Right lobe of liver (tissue), 6 donors: ENCODE results near the gene RASAL2. TPM values are rescaled to one million over a fixed set of nuclear protein-coding genes. Genes with fewer than 3 reads are reported as not detected.

ENCODE experiments used
- ATAC-seq, 4 donors: fragments of 200-7000 bp; cut with Tn5 transposase; one replicate each; pipeline ENCODE4 v1.9.1; 2020; ENCODE audit warnings: mild to moderate bottlenecking in 4 of 4, moderate library complexity in 4 of 4
- DNase-seq, 3 donors: peaks; one replicate each; pipeline ENCODE4 v3.0.0-alpha.2; 2020
- H3K27ac ChIP-seq, 3 donors: fragments of 200-600 bp; one replicate each; pipeline ENCODE4 v1.8.0; 2022
- H3K27me3 ChIP-seq, 2 donors: fragments of 200-600 bp; one replicate each; pipeline ENCODE4 v1.8.0; 2022
- H3K36me3 ChIP-seq, 4 donors: fragments of 200-600 bp; sonication (generic) in 1 of 4; one replicate each; pipeline versions ENCODE4 v1.5.1 to v1.8.0; 2017 to 2022; ENCODE audit warnings: control low read depth in 1 of 4
- H3K4me1 ChIP-seq, 4 donors: fragments of 200-600 bp; sonication (generic) in 1 of 4; one replicate each; pipeline versions ENCODE4 v1.5.1 to v1.8.0; 2017 to 2022; ENCODE audit warnings: control low read depth in 1 of 4
- H3K4me3 ChIP-seq, 3 donors: fragments of 200-600 bp; one replicate each; pipeline ENCODE4 v1.8.0; 2022
- H3K9me3 ChIP-seq, 4 donors: fragments of 200-600 bp; sonication (generic) in 1 of 4; one replicate each; pipeline versions ENCODE4 v1.5.1 to v1.8.0; 2017 to 2022; ENCODE audit warnings: control low read depth in 1 of 4
- POLR2A ChIP-seq: fragments of 450-650 bp; IDR thresholded peaks from one replicate; pipeline ENCODE4 v1.6.1; 2017; ENCODE audit warnings: antibody characterized with exemption, mild to moderate bottlenecking
- WGBS: methylation state at CpG from one replicate; pipeline ENCODE4 v1.1.6; 2018; ENCODE audit warnings: low coverage, low lambda C conversion rate; ENCODE audit not compliant: insufficient coverage; ENCODE audit errors: missing lambda C conversion rate; 5-methylcytosine and 5-hydroxymethylcytosine counted together
- intact Hi-C, 2 donors: fragments of 100-400 bp; cut with DNase I; formaldehyde crosslinking; loops; one replicate each; pipeline versions ENCODE4 v1.11.2 to v1.14.1; 2022
- total RNA-seq, 6 experiments: library from RNA; depleted of rRNA in 2 of 6; stranded (reverse); fragments of >200 nt in 2 of 6; fragmentation: NEBNext Ultra II Directional in 3 of 6; extraction: Animal tissue kit (Norgen Biotek cat#: 25700) in 3 of 6; gene quantifications; one replicate each; pipeline versions ENCODE4 v1.1.0 to v1.2.4, GENCODE V29; 2016 to 2023
- TF ChIP-seq, protein P1 (sequence below), 4 donors: fragments of 200-600 bp in 3 of 4; fragments of 450-650 bp in 1 of 4; IDR thresholded peaks; one replicate each; pipeline versions ENCODE4 v1.5.1 to v1.8.0; 2016 to 2022; ENCODE audit warnings: antibody characterized with exemption in 4 of 4, mild to moderate bottlenecking in 2 of 4
- donor health status: DM: no; HTN: yes; CAD: no.
- donor health status: DM: no; HTN: no; CAD: no.
- donor health status: DM: no; HTN: no; CAD: no.
- donor health status: DM: no; HTN: yes; CAD: no.
- donor health status: DM: no; HTN: yes; CAD: no.

Gene RASAL2
- total RNA-seq, 6 experiments from 2014 or later, result 3.6 to 6.0 (median 5.2) TPM

DNA sequence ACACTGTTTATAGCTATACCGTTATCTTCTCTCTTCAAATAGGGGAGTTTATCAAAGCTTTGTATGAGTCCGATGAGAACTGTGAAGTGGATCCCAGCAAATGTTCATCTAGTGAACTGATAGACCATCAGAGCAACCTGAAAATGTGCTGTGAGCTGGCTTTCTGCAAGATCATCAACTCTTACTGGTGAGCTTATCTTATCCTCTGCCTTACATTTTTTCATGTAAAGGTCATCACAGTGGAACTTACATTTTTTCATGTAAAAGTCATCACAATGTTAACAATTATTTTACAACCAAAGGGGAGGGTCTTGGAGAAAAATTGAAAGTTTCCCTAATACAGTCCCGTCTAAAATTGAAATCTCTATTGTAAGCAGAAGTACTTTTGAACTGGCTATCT lies 357.6 kb downstream of the RASAL2 start:
- Histone ChIP-seq H3K9me3 (no peaks in the 10 kb centered on the region), H3K36me3 (peaks cover 0 to 3% (median 0%) of the 10 kb centered on the region in 4 donors), H3K4me3 (no peak overlapping the region), H3K27ac (no peak overlapping the region), H3K27me3 (no peaks in the 10 kb centered on the region), H3K4me1 (no peaks in the 10 kb centered on the region)
- WGBS, result 85% methylated on average over 3 of the region's 3 CpGs
- DNase-seq (no peak), ATAC-seq (no peak)
- intact Hi-C loops, result no loop called here
- TF ChIP-seq, protein P1, sequence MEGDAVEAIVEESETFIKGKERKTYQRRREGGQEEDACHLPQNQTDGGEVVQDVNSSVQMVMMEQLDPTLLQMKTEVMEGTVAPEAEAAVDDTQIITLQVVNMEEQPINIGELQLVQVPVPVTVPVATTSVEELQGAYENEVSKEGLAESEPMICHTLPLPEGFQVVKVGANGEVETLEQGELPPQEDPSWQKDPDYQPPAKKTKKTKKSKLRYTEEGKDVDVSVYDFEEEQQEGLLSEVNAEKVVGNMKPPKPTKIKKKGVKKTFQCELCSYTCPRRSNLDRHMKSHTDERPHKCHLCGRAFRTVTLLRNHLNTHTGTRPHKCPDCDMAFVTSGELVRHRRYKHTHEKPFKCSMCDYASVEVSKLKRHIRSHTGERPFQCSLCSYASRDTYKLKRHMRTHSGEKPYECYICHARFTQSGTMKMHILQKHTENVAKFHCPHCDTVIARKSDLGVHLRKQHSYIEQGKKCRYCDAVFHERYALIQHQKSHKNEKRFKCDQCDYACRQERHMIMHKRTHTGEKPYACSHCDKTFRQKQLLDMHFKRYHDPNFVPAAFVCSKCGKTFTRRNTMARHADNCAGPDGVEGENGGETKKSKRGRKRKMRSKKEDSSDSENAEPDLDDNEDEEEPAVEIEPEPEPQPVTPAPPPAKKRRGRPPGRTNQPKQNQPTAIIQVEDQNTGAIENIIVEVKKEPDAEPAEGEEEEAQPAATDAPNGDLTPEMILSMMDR (IDR thresholded peaks at IDR 0.05), result no peak
- TF ChIP-seq POLR2A, result no peak

DNA sequence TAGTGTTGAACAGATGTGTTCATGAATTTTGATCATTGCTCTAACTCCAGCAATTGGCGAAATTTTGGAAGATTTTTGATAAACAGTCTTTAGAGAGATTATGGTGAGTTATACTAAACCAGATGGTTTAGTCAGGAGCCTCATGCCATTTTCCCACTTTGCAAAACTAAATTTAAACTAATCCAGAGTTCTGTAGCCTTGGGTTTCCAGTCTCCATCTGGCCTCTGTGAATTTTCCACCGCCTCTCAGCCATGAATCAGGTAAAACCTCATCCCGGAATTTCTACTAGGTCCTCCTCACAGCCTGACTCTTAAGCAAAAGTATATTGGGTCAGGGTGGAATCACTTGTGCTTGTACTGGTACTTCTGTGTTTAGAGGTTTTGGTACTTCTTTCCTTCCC lies 358.1 kb downstream of the RASAL2 start:
- Histone ChIP-seq H3K27me3 (no peaks in the 10 kb centered on the region), H3K4me3 (no peak overlapping the region), H3K4me1 (no peaks in the 10 kb centered on the region), H3K27ac (no peak overlapping the region), H3K9me3 (no peaks in the 10 kb centered on the region), H3K36me3 (peaks cover 0 to 3% (median 0%) of the 10 kb centered on the region in 4 donors)
- ATAC-seq, result no peak
- no peak for DNase-seq
- intact Hi-C loops, result no loop called here
- TF ChIP-seq, protein P1 (IDR thresholded peaks at IDR 0.05), result no peak
- no peak for TF ChIP-seq POLR2A
- 90% methylated on average over 2 of the region's 3 CpGs for WGBS

DNA sequence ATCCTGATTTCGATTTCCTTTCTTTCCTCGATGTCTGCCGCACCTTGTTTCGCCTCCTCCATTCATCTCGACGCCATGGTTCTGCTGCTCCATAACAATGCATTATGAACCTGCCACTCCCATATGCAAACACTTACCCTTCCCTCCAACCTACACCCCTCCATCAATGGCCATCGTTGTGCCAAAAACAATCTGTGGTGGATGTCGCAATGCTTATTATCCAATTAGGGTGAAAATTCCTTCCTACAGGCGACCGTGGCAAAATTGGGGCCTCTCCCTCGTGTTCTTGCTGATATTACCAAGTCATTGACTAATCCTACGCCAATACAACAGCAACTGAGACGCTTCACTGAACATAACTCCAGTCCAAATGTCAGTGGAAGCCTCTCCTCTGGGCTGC lies 362.6 kb downstream of the RASAL2 start:
- Histone ChIP-seq H3K27ac (no peak overlapping the region), H3K4me3 (no peak overlapping the region), H3K4me1 (no peaks in the 10 kb centered on the region), H3K27me3 (no peaks in the 10 kb centered on the region), H3K36me3 (peaks cover 0 to 3% (median 0%) of the 10 kb centered on the region in 4 donors), H3K9me3 (no peaks in the 10 kb centered on the region)
- TF ChIP-seq, protein P1 (IDR thresholded peaks at IDR 0.05), result no peak
- no peak for TF ChIP-seq POLR2A
- no peak for DNase-seq
- 91% methylated on average over 9 of the region's 13 CpGs for WGBS
- no peak for ATAC-seq
- intact Hi-C loops, result no loop called here

DNA sequence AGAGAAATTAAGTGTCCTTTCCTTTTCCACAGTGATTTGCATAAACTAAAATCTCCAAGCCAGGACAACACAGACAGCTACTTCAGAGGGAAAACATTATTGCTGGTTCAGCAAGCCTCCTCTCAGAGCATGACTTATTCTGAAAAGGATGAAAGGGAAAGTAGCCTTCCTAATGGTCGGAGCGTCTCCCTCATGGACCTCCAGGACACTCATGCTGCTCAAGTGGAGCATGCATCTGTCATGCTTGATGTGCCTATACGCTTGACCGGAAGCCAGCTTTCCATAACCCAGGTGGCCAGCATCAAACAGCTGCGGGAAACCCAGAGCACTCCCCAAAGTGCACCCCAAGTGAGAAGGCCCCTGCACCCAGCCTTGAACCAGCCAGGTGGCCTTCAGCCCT lies 363.7 kb downstream of the RASAL2 start:
- Histone ChIP-seq H3K4me3 (no peak overlapping the region), H3K9me3 (no peaks in the 10 kb centered on the region), H3K27ac (no peak overlapping the region), H3K27me3 (no peaks in the 10 kb centered on the region), H3K4me1 (no peaks in the 10 kb centered on the region), H3K36me3 (no peaks in the 10 kb centered on the region)
- TF ChIP-seq POLR2A, result no peak
- TF ChIP-seq, protein P1 (IDR thresholded peaks at IDR 0.05), result no peak
- ATAC-seq (no peak), DNase-seq (no peak)
- 100% methylated on average over 2 of the region's 5 CpGs for WGBS
- intact Hi-C loops, result no loop called here

DNA sequence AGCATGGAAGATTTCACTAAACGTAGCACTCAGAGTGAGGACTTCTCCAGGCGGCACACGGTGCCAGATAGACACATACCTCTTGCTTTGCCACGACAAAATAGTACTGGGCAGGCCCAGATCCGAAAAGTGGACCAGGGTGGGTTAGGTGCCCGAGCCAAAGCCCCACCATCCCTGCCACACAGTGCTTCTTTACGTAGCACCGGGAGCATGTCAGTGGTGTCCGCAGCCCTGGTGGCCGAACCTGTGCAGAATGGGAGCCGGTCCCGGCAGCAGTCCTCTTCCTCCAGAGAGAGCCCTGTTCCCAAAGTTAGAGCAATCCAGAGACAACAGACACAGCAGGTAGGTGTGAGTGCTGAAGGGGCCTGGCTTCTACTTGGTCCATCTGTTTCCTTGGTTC lies 364.3 kb downstream of the RASAL2 start:
- Histone ChIP-seq H3K27me3 (no peaks in the 10 kb centered on the region), H3K27ac (no peak overlapping the region), H3K36me3 (no peaks in the 10 kb centered on the region), H3K4me3 (no peak overlapping the region), H3K9me3 (no peaks in the 10 kb centered on the region), H3K4me1 (no peaks in the 10 kb centered on the region)
- DNase-seq, result no peak
- no peak for ATAC-seq
- intact Hi-C loops, result no loop called here
- no peak for TF ChIP-seq POLR2A
- TF ChIP-seq, protein P1 (IDR thresholded peaks at IDR 0.05), result no peak
- WGBS, result no CpG with 5 or more reads among the region's 12 CpGs
